Measurements from ENCODE around the gene C9orf43.

GRCh38 chr9:113461943-113462342, 51.4 kb downstream of the C9orf43 start:
- TF ChIP-seq, protein P1, sequence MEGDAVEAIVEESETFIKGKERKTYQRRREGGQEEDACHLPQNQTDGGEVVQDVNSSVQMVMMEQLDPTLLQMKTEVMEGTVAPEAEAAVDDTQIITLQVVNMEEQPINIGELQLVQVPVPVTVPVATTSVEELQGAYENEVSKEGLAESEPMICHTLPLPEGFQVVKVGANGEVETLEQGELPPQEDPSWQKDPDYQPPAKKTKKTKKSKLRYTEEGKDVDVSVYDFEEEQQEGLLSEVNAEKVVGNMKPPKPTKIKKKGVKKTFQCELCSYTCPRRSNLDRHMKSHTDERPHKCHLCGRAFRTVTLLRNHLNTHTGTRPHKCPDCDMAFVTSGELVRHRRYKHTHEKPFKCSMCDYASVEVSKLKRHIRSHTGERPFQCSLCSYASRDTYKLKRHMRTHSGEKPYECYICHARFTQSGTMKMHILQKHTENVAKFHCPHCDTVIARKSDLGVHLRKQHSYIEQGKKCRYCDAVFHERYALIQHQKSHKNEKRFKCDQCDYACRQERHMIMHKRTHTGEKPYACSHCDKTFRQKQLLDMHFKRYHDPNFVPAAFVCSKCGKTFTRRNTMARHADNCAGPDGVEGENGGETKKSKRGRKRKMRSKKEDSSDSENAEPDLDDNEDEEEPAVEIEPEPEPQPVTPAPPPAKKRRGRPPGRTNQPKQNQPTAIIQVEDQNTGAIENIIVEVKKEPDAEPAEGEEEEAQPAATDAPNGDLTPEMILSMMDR (IDR thresholded peaks at IDR 0.05): no peak
- TF ChIP-seq POLR2A (IDR thresholded peaks at IDR 0.05): no peak
